Measurements from ENCODE around the gene ICE1.
"Not testable (repeated sequence)": the region's sequence is repeated elsewhere in the genome, so short reads cannot be mapped to it uniquely, and the experiment has no call there.

Gene ICE1

GRCh38 chr5:5487585-5488360 lies 65.3 kb downstream of the ICE1 start:
- no peak for DNase-seq (ENCODE audit: low read depth in 3 of 3)

- DNase-seq (ENCODE audit: low read depth in 3 of 3) = no peak
Measured at GRCh38 chr5:5490774-5491347, 68.4 kb downstream of the ICE1 start.

DNA sequence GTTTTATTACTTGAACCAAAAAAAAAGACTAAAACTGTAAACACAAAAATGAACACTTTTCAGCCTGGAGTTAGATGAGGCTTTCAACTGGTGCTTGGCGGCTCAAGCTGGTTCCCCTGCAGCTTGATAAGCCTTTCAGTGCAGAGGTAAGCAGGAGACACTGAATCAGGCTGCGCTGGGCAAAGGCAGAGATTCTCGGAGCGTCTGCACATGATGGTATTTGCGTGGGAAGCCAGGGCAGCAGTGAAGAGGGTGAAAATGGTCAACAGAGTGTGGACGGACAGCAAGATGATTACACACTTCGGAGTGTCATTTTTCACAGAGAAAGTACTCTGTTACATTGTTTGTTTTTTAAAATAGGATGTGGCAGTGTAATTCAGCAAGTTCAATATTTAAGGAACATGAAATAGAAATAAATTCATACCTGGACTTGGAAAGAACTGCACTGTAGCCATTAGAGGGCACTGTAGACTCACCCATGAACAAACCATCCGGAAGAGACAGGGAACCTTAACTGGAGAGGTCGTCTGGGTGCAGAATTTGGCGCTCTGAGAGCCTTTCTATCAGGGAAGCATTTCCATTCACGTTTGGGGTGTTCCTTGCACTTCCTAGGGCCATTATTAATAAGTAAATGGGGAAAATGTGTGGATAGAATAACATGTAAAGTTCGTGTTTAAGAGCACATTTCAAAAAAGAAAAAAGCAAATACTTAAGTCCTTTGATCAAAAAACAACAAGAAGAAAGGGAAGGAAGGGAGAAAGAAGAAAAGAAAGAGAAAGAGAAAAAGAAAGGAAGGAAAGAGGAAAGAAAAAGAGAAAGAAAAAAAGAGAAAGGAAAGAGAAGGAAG lies 69.8 kb downstream of the ICE1 start:
- peak in 1 of 3 experiments; percentile 14 for DNase-seq (ENCODE audit: low read depth in 3 of 3)

DNA sequence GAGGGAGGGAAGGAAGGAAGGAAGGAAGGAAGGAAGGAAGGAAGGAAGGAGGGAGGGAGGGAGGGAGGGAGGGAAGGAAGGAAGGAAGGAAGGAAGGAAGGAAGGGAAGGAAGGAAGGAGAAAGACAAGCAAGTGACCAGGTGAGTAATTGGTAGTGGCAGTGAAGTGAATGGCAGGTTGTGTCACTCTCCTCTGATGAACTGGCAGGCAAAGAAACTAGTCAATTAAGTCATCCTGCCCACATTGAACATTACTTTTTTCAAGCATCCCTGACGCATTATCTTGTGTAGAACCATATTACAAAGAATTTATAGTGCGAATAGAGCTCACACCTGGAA lies 70.4 kb downstream of the ICE1 start:
- DNase-seq (ENCODE audit: low read depth in 3 of 3) = not testable (repeated sequence)

- DNase-seq (ENCODE audit: low read depth in 3 of 3) = peak; percentile 39 to 81 (median 66)
Measured at GRCh38 chr5:5494489-5495402, 72.3 kb downstream of the ICE1 start.

- DNase-seq (ENCODE audit: low read depth in 3 of 3) = no peak
Measured at GRCh38 chr5:5497152-5497788, 74.8 kb downstream of the ICE1 start.

- no peak for DNase-seq (ENCODE audit: low read depth in 3 of 3)
Measured at GRCh38 chr5:5499442-5499841, 77.0 kb downstream of the ICE1 start.

DNA sequence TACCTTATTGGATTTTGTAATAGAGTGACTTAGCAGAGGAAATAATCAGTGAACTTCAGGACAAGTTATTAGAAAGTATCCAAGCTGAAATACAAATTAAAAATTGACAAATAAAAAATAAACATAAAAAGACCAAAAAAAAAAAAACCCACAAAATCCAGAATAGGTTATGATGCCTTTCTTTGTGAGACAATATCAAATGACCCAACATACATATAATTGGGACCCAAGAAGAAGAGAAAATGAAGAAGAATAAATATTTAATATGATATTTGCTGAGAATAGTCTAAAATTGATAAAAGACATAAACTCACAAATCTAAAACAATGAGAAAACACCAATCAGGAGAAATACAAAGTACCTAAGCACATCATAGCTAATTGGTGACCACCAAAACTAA lies 81.8 kb downstream of the ICE1 start:
- DNase-seq (ENCODE audit: low read depth in 3 of 3) = no peak

DNA sequence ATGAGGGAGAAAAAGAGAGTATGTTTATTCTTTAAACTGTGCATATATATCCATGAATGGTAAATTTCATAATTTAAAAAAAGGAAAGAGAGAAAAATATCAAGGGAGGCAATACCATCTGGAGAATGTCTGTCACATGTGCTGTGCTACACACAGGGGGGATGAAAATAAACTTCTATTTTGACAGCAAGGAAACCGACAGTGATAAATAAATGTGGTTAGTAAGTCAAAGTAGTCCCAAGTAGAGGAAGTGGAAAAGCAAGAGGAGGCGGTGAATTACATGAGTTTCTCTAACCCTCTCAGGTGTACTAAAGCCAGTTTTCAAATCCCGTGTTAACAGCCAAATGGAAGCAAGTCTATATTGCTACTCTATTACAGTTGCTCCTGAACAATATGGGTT lies 83.3 kb downstream of the ICE1 start:
- no peak for DNase-seq (ENCODE audit: low read depth in 3 of 3)

- DNase-seq (ENCODE audit: low read depth in 3 of 3) = no peak
Measured at GRCh38 chr5:5508391-5508790, 85.9 kb downstream of the ICE1 start.

DNA sequence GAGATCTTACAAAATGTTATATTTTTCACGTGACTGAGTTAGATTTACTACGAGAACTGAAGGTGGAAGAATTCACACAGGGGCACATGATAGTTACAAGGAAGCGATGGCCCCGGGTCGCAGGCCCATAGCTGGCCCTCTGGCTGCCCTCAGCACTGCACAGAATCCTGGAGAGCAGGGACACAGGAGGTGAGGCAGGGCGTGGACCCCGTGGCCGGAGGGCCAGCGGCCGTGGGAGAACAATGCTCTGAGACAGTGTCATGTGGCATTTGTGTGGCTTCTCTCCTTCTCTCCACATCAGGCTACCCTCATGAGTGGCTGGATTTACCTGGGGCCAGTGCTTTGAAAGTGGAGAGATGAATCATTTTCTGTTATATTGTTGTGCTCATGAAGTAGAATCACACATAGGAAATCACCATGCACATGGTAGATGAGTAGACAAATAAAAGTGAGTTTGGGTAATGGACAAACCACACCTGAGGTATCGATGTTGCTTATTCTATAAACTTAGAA lies 89.5 kb downstream of the ICE1 start:
- DNase-seq (ENCODE audit: low read depth in 3 of 3) = no peak

DNA sequence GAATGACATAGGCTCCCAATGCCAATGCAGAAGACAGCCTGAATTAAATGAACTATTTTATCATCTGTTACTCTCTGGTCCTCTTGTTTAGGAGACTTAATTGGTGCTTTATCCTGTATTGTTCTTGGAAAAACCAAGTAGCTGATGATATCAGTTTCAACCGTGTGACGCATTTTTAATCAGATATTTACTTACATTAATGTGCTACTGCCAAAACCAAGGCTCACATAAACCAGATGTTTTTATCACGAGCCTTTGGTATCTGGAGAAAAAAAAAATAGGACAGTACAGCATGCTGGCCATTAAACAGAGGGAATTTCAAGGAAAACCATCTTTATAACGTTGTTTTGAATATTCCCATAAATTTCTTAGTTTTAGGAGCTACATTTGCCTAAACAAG lies 90.1 kb downstream of the ICE1 start:
- no peak for DNase-seq (ENCODE audit: low read depth in 3 of 3)

- DNase-seq (ENCODE audit: low read depth in 3 of 3) = not testable (repeated sequence)
Measured at GRCh38 chr5:5520622-5521021, 98.1 kb downstream of the ICE1 start.

- DNase-seq (ENCODE audit: low read depth in 3 of 3) = no peak
Measured at GRCh38 chr5:5521029-5521428, 98.6 kb downstream of the ICE1 start.

GRCh38 chr5:5521478-5521877 lies 99.0 kb downstream of the ICE1 start:
- no peak for DNase-seq (ENCODE audit: low read depth in 3 of 3)

DNA sequence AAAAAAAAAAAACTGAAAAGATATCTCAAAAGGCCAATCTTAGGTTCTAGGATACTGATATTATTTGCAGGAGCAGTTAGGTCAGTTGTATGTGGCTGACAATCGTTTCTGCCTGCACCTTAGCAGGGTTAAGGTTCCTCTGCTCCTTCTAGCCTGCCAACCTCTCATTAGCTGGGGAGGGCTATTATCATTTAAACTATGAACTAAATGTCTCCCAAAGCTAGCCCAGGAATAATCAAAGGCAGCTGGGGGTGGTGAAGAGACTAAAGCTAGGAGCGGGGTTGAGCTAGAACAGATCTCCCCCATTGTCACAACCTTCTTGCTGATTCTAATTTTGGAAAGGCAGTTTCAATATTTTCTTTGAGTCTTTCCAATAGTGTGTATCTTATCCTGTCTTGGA lies 99.9 kb downstream of the ICE1 start:
- no peak for DNase-seq (ENCODE audit: low read depth in 3 of 3)

DNA sequence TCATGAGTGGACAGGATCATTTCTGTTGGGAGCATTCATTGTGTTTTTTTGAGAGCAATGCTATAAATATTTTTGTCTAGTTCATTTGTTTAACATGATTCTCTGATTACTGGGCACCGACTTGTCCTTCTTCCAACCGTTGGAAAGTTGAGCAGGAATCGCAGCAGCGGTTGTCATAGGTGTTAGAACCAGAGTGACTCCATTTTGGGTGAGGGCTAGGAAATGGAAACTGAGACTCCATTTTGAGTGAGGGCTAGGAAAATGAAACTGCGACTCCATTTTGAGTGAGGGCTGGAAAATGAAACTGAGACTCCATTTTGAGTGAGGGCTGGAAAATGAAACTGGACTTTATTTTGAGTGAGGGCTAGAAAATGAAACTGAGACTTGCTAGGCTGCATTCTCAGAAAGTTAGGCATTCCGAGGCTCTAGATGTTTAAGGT lies 100.6 kb downstream of the ICE1 start:
- no peak for DNase-seq (ENCODE audit: low read depth in 3 of 3)

- no peak for DNase-seq (ENCODE audit: low read depth in 3 of 3)
Measured at GRCh38 chr5:5524327-5524726, 101.8 kb downstream of the ICE1 start.

DNA sequence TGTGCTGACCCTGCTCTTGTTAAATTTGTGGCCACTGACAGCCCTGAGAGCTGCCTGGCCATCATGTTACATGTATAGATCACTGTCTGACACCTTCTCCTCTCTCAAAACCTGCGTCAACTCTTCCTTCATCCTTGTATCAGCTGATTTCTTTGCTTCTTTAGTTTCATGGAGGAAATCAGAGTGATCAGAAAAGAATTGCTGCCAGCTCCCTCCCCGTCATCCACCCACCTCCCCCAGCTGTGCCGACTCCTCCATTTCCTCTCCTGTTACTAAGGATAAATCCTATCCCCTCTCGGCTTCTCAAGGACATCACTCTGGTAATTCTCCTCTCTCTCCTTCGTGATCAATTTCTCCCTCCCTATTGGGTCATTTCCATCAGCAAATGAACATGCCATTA lies 108.9 kb downstream of the ICE1 start:
- no peak for DNase-seq (ENCODE audit: low read depth in 3 of 3)

DNA sequence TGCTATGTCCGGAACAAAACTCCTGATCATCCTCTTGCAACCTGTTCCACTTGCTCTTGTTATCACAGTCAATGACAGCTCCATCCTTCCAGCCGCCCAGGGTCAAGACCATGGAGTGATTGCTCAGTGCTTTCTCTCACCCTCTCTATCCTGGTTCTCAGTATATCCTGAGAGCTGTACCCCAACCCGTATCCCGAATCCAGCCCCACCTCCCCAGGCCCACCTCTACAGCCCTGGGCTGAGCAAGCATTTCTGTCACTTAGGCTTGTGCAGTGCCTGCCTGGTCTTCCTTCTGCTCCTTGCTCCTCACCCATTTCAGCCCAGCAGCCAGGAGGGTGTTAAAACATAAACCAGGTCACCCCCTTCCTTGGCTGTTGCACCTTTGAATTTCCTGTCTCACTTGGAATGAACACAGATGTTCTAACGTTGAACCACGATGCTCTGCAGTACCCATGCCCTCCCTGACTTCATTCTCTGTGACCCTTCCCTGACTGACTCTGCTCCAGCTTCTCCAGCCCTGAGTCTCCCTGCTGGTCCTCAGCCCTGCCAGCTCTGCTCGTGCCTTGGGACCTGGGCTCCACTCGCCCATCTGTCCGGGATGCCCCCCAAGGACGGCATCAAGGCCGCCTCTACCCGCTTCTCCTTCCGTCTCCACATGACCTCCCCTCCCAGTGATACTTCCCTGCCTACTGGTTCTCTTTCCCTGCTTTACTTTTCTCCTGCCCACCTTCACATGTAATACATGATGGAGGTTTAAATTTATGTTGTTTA lies 110.0 kb downstream of the ICE1 start:
- DNase-seq (ENCODE audit: low read depth in 3 of 3) = no peak

Data from stimulated activated CD4-positive, alpha-beta T cell treated with anti-CD3 and anti-CD28 coated beads, TNF-alpha, amount 100 ng/mL, for 24 hours (primary cell).